Measurements from ENCODE around the gene AXIN2.

DNA sequence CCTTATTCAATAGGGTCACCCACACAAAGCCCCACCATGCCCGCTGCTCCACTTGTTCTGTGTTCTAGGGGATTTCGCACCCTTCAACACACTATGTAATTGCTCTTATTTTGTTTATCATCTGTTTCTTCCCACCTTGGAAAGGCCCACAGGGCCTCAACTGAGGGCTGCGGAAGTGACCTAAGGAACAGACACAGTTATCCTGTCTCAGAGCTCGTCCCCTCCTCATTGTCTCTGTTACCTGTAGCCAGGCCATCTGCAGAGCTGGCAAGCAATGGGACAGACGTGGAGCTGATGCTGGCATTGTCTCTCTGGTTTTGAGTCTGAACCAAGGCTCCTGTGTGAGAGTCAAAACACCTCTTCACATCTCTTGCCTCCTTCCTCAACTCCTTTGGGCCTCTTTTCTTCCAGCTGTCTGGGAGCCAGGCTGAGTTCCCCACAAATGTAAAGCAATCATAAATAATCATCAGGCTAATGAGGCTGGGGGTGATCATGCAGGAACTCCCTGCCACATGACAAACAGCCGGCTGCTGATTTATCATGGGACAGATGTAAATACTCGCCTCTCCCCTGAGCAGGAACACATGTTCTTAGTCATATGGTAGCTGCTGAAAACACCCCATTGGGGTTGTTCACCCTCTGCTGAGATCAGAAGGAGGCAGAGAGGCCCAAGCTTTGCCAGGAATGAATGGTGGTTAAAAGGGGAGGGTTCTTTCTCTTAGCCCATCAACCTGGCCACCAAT is 71.9 kb downstream of the AXIN2 start:
- TF ChIP-seq EZH2phosphoT487 (IDR thresholded peaks at IDR 0.05; ENCODE audit: insufficient read depth, low read depth) (no peak), EZH2 (IDR thresholded peaks at IDR 0.05; ENCODE audit: insufficient read depth, poor library complexity, severe bottlenecking) (no peak)
